ENCODE measurements around the gene PLCL2. TPM values are rescaled to one million over a fixed set of nuclear protein-coding genes. Genes with fewer than 3 reads are reported as not detected.
"Not testable (repeated sequence)": the region's sequence is repeated elsewhere in the genome, so short reads cannot be mapped to it uniquely, and the experiment has no call there.

PLCL2 gene
- total and polyA plus RNA-seq, 12 donors, result 4.5 to 44.0 (median 27.1) TPM

GRCh38 chr3:16975083-16975482, 90.3 kb downstream of the PLCL2 start:
- Histone ChIP-seq H3K36me3 (replicated peaks in 1 of 2) (no peaks in the 10 kb centered on the region), H3K4me1 (replicated peaks in 1 of 2) (peaks cover 0 to 16% of the 10 kb centered on the region in 2 donors), H3K27ac (no peak overlapping the region), H3K4me3 (no peak overlapping the region), H3K27me3 (no peaks in the 10 kb centered on the region), H3K9me3 (replicated peaks in 1 of 3) (no peaks in the 10 kb centered on the region)
- 64 to 80% (median 72%) methylated on average over 3 of the region's 3 CpGs for WGBS, 4 donors
- DNase-seq, result no peak
- TF ChIP-seq CTCF (IDR thresholded peaks at IDR 0.05), result no peak
- no peak for TF ChIP-seq POLR2A (IDR thresholded peaks at IDR 0.05)
- intact Hi-C loops (cut with DNase I), result no loop called here

GRCh38 chr3:16978234-16978920, 93.6 kb downstream of the PLCL2 start:
- TF ChIP-seq POLR2A (IDR thresholded peaks at IDR 0.05) (no peak), CTCF (IDR thresholded peaks at IDR 0.05) (no peak)
- intact Hi-C loops (cut with DNase I), result no loop called here
- DNase-seq, result no peak
- 84 to 89% (median 87%) methylated on average over 4 of the region's 4 CpGs for WGBS, 4 donors
- no peaks in the 10 kb centered on the region for H3K9me3 ChIP-seq (replicated peaks in 1 of 3)
- H3K36me3 ChIP-seq (replicated peaks in 1 of 2), result no peaks in the 10 kb centered on the region
- H3K4me1 ChIP-seq (replicated peaks in 1 of 2), result peaks cover 0 to 16% of the 10 kb centered on the region in 2 donors
- H3K27me3 ChIP-seq, result no peaks in the 10 kb centered on the region
- no peak overlapping the region for H3K27ac ChIP-seq
- H3K4me3 ChIP-seq, result no peak overlapping the region

- no peaks in the 10 kb centered on the region for H3K9me3 ChIP-seq (replicated peaks in 1 of 3)
- H3K4me1 ChIP-seq (replicated peaks in 1 of 2), result peaks cover 0 to 11% of the 10 kb centered on the region in 2 donors
- H3K27ac ChIP-seq, result no peak overlapping the region
- intact Hi-C loops (cut with DNase I), result no loop called here
- no peak for TF ChIP-seq POLR2A (IDR thresholded peaks at IDR 0.05)
- TF ChIP-seq CTCF (IDR thresholded peaks at IDR 0.05), result no peak
- no peaks in the 10 kb centered on the region for H3K27me3 ChIP-seq
- no peak for DNase-seq
- H3K4me3 ChIP-seq, result no peak overlapping the region
- H3K36me3 ChIP-seq (replicated peaks in 1 of 2), result no peaks in the 10 kb centered on the region
- 62 to 96% (median 86%) methylated on average over 3 of the region's 3 CpGs for WGBS, 4 donors
Measured at GRCh38 chr3:16978921-16979271, 94.1 kb downstream of the PLCL2 start.

- DNase-seq; H3K4me3 ChIP-seq; H3K4me1 ChIP-seq (replicated peaks in 1 of 2); H3K9me3 ChIP-seq (replicated peaks in 1 of 3); intact Hi-C loops (cut with DNase I); H3K27me3 ChIP-seq; H3K36me3 ChIP-seq (replicated peaks in 1 of 2); H3K27ac ChIP-seq: not testable (repeated sequence)
- WGBS, 4 donors, result 97 to 98% (median 98%) methylated on average over 7 to 35 of the region's 43 CpGs; no CpG with 5 or more reads in 1 of the 4 donors
Measured at GRCh38 chr3:16979769-16980515, 95.2 kb downstream of the PLCL2 start.

- H3K4me3 ChIP-seq; DNase-seq; H3K27me3 ChIP-seq; H3K27ac ChIP-seq; H3K36me3 ChIP-seq (replicated peaks in 1 of 2); H3K4me1 ChIP-seq (replicated peaks in 1 of 2); H3K9me3 ChIP-seq (replicated peaks in 1 of 3); intact Hi-C loops (cut with DNase I): not testable (repeated sequence)
- 96 to 100% (median 97%) methylated on average over 3 to 14 of the region's 26 CpGs; no CpG with 5 or more reads in 1 of the 4 donors for WGBS, 4 donors
Measured at GRCh38 chr3:16980526-16980925, 95.8 kb downstream of the PLCL2 start.
